GM19099 (cell line): Measurements from ENCODE around the gene ZNF695.
A peak's percentile ranks its signal among the peaks of the same experiment; 100 is the strongest.

Experiments used
- POLR2A ChIP-seq: IDR thresholded peaks from 3 replicates; pipeline ENCODE4 v1.6.1; 2011; ENCODE audit warnings: low read depth; ENCODE audit not compliant: insufficient read length; ENCODE audit errors: extremely low read depth

ZNF695 gene

GRCh38 chr1:247007511-247008405, at the start of gene ZNF695:
Gene ZNF695, minus strand, starts transcription at chr1:247008057. Its CDS starts 149 bp downstream, at chr1:247007908.
- peak; percentile 63 for TF ChIP-seq POLR2A

- TF ChIP-seq POLR2A = no peak
Measured at GRCh38 chr1:247056071-247056470, 48.2 kb upstream of the ZNF695 start.

- TF ChIP-seq POLR2A = no peak
Measured at GRCh38 chr1:247054992-247055415, 47.1 kb upstream of the ZNF695 start.

- TF ChIP-seq POLR2A = no peak
Measured at GRCh38 chr1:247047702-247048101, 39.8 kb upstream of the ZNF695 start.

- TF ChIP-seq POLR2A = no peak
Measured at GRCh38 chr1:247047260-247047659, 39.4 kb upstream of the ZNF695 start.

- no peak for TF ChIP-seq POLR2A
Measured at GRCh38 chr1:247043406-247043805, 35.5 kb upstream of the ZNF695 start.

GRCh38 chr1:247037511-247038320, 29.9 kb upstream of the ZNF695 start:
- no peak for TF ChIP-seq POLR2A

- no peak for TF ChIP-seq POLR2A
Measured at GRCh38 chr1:247013391-247013790, 5.5 kb upstream of the ZNF695 start.

- no peak for TF ChIP-seq POLR2A
Measured at GRCh38 chr1:247008406-247008799, 546 bp upstream of the ZNF695 start.

- TF ChIP-seq POLR2A = no peak
Measured at GRCh38 chr1:246989901-246990300, 18.0 kb downstream of the ZNF695 start.

- no peak for TF ChIP-seq POLR2A
Measured at GRCh38 chr1:246988316-246988715, 19.5 kb downstream of the ZNF695 start.

GRCh38 chr1:246987083-246987690, 20.7 kb downstream of the ZNF695 start:
- TF ChIP-seq POLR2A = no peak

GRCh38 chr1:246978785-246979184, 29.1 kb downstream of the ZNF695 start:
- TF ChIP-seq POLR2A = no peak

- no peak for TF ChIP-seq POLR2A
Measured at GRCh38 chr1:246978281-246978680, 29.6 kb downstream of the ZNF695 start.

GRCh38 chr1:246971969-246972368, 35.9 kb downstream of the ZNF695 start:
- TF ChIP-seq POLR2A = no peak
